ENCODE data around the gene DHODH.

Gene DHODH

DNA sequence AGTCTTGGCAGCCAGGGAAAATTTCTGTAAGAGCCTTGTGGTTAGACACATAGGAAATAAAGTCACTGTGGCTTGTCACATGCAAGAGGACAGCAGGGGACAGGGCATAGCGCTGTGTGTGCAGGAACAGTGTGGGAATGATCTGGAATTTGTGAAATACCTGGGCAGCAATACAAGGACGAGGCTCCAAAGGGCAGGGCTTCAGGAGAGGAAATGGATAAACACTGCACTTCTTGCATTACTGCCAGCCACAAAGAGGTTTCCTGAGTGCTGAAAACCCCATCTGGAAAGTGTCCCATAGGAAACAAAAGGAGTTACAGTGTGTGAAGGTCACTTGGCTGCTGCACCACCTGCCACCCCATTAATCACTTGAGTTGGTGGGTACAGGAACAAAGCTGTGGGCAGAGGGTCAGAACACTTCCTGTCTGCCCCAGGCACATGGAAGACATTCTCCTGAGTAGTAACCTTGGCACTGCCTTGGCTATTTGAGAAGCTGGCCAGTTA lies 33.7 kb downstream of the DHODH start:
- no peak overlapping the region for H3K4me3 ChIP-seq (replicated peaks; ENCODE audit: low read depth, low read length)
- peak; percentile 11 for DNase-seq (ENCODE audit: extremely low read depth, low read depth)
- TF ChIP-seq, protein P1, sequence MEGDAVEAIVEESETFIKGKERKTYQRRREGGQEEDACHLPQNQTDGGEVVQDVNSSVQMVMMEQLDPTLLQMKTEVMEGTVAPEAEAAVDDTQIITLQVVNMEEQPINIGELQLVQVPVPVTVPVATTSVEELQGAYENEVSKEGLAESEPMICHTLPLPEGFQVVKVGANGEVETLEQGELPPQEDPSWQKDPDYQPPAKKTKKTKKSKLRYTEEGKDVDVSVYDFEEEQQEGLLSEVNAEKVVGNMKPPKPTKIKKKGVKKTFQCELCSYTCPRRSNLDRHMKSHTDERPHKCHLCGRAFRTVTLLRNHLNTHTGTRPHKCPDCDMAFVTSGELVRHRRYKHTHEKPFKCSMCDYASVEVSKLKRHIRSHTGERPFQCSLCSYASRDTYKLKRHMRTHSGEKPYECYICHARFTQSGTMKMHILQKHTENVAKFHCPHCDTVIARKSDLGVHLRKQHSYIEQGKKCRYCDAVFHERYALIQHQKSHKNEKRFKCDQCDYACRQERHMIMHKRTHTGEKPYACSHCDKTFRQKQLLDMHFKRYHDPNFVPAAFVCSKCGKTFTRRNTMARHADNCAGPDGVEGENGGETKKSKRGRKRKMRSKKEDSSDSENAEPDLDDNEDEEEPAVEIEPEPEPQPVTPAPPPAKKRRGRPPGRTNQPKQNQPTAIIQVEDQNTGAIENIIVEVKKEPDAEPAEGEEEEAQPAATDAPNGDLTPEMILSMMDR (IDR thresholded peaks at IDR 0.05; ENCODE audit: low read depth, low read length, missing control alignments) = no peak

DNA sequence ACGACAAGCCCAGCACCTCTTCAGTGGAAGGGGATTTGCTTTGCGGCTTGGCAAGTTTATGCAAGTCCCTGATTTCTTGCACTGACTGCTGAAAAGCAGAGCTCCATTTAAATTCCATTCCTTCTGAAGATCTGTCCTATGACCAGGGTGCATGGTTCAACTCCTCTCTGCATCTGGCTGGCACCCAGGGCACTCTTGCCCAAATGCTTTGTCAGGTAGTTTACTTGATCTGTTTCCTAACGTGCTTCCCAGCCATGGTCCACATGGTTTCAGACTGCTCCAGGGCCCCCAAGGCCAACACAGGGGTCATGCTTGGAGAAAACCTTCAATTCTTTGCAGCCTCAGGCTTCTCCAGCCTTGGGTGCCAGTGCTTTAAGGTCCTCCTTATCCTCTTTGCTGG lies 34.5 kb downstream of the DHODH start:
- TF ChIP-seq, protein P1 (IDR thresholded peaks at IDR 0.05; ENCODE audit: low read depth, low read length, missing control alignments) = no peak
- no peak overlapping the region for H3K4me3 ChIP-seq (replicated peaks; ENCODE audit: low read depth, low read length)
- DNase-seq (ENCODE audit: extremely low read depth, low read depth) = no peak

DNA sequence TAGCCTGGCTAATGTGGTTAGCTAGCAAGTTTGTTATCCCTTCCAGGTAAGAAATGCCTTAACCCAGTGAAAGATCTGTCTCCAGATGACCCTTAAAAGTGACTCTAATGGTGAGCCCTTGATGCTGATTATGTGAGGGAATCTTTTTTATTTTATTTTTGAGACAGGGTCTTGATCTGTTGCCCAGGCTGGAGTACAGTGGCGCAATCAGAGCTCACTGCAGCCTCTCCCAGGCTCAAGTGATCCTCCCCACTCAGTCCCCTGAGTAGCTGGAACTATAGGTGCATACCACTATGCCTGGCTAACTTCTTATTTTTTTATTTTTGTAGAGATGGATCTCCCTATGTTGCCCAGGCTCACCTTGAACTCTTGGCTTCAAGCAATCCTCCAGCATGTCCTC lies 35.0 kb downstream of the DHODH start:
- no peak overlapping the region for H3K4me3 ChIP-seq (replicated peaks; ENCODE audit: low read depth, low read length)
- TF ChIP-seq, protein P1 (IDR thresholded peaks at IDR 0.05; ENCODE audit: low read depth, low read length, missing control alignments) = no peak
- DNase-seq (ENCODE audit: extremely low read depth, low read depth) = no peak

DNA sequence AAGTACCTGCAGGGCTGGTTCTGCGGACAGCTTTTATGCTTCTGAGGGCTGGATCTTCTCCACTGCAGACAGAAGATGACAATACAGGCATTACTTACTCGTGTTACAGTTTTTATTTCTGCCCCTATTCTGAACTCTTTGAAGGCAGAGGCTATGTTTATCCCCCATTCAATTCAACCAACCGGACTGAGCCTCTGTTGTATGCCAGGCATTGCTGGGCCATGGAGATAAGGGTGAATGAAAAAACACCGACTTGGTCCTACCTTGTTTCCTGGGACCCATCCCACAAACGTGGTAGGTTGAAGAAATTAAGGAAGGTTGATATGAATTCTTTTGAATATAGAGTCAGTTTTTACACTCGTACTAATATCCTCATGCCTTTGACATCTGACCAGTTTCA lies 35.8 kb downstream of the DHODH start:
- TF ChIP-seq, protein P1 (IDR thresholded peaks at IDR 0.05; ENCODE audit: low read depth, low read length, missing control alignments) = no peak

DNA sequence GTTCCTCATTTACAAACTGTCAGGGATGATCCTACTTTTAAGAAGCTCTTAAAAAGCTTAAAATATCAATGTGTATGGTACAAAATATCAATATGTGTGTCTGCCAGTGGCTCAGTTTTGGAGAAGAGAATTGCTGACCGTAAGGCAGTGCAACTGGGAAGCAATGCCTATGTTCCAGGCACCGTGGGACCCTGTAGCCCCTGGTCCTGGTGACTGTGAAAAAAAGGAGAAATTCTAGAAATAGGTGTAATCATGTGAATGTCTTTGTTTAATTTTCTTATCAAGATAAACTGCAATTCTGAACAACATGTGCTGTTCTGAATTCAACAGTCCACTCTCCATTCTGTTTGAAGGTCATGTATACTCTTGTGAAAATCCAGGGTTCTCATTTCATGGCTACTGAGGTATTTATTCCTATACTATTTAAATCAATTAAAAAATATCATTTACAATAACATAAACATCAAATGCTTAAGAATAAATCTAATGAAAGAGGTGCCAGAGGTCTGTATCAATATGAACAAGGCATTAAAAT lies 36.3 kb downstream of the DHODH start:
- no peak overlapping the region for H3K4me3 ChIP-seq (replicated peaks; ENCODE audit: low read depth, low read length)
- TF ChIP-seq, protein P1 (IDR thresholded peaks at IDR 0.05; ENCODE audit: low read depth, low read length, missing control alignments) = no peak
- no peak for DNase-seq (ENCODE audit: extremely low read depth, low read depth)

More for the DNA sequence above, 35.8 kb downstream of the DHODH start:
- no peak for DNase-seq (ENCODE audit: extremely low read depth, low read depth)
- no peak overlapping the region for H3K4me3 ChIP-seq (replicated peaks; ENCODE audit: low read depth, low read length)

DNA sequence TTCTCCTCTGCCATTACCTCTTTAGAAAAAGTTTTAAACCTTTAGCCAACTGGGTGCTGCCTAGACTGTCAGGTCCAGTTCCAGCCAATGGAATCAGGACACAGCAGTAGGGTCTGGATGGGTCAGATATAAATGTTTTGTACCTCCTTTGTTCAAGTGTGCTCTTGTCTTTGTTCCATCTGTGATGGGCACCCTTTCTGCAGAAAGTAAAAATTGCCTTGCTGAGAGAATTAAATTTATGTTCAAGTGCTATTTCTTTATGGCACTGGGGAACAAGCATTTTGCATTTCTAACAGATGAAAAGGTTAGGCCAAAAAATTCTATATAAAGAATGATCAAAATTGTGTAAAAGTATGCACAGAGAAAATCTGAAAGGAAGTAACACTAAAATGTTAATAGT lies 40.6 kb downstream of the DHODH start:
- TF ChIP-seq, protein P1 (IDR thresholded peaks at IDR 0.05; ENCODE audit: low read depth, low read length, missing control alignments) = no peak
- no peak overlapping the region for H3K4me3 ChIP-seq (replicated peaks; ENCODE audit: low read depth, low read length)
- DNase-seq (ENCODE audit: extremely low read depth, low read depth) = no peak
